IgD-negative memory B cell (primary cell): ENCODE data around the gene HEATR5B. TPM values are rescaled to one million over a fixed set of nuclear protein-coding genes. Genes with fewer than 3 reads are reported as not detected.

ENCODE experiments used
- H3K27ac Mint-ChIP-seq, 3 donors: one replicate each; pipeline ENCODE4 v1.8.0; 2020 to 2022; ENCODE audit warnings: mild to moderate bottlenecking in 3 of 3, mixed read lengths in 3 of 3, moderate library complexity in 1 of 3
- H3K27me3 Mint-ChIP-seq: one replicate; pipeline ENCODE4 v1.8.0; 2021; ENCODE audit warnings: mixed read lengths
- H3K36me3 Mint-ChIP-seq: one replicate; pipeline ENCODE4 v1.8.0; 2020; ENCODE audit warnings: mild to moderate bottlenecking, mixed read lengths
- H3K4me1 Mint-ChIP-seq, 3 donors: one replicate each; pipeline ENCODE4 v1.8.0; 2020 to 2022; ENCODE audit warnings: mixed read lengths in 3 of 3, mild to moderate bottlenecking in 1 of 3
- H3K4me3 Mint-ChIP-seq, 4 donors: one replicate each; pipeline ENCODE4 v1.8.0; 2020 to 2022; ENCODE audit warnings: mild to moderate bottlenecking in 4 of 4, mixed read lengths in 4 of 4, moderate library complexity in 3 of 4
- H3K9me3 Mint-ChIP-seq, 3 donors: one replicate each; pipeline ENCODE4 v1.8.0; 2020 to 2021; ENCODE audit warnings: mixed read lengths in 3 of 3, mild to moderate bottlenecking in 1 of 3
- polyA plus RNA-seq: library from polyadenylated mRNA; unstranded; fragments of 300-500 nt; fragmentation: Illumina TruSeq; gene quantifications from one replicate; pipeline ENCODE4 v1.2.3, GENCODE V29; 2021

The HEATR5B gene
- polyA plus RNA-seq, result 11.0 TPM

DNA sequence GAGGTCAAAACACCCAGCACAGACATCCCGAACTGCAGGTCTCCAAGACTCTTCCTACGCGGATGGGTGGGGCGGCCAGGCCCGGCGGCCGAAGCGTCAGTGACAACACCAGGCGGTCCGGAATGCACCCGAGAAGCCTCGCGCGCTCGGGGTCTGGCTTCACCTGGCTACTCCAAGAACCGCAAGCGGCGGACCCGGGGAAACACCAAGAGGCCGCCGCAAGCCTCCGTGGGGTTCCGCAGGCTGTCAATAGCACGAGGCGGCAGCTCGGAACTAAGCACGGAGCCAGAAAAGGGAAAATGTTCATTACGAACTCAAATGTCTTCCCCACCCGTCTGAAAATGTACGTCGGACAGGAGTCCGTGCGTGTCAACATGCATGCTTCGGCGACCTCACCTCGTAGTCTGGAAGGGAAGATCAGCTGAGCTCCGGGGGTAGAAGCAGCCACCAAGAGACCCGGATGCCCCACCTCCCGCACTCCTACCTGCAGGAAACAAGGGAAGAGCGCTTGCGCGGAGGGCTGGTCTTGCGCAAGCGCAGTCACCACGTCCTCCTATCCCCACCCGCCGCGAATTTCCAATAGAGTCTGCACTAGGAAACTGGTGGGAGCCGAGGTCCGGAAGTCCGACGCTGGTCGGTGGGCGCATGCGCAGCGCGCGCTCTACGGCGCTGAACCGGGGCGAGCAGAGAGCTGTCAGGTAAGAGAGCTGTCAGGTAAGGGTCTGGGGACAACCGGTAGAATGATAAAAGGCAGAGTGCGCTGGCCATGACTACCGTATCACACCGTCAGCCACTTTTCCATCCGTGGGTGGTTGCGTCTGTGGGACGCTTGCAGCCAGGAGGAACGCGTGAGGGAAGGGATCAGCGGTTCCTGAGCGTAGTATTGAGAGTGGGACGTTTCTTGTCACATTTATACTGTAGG, at the start of gene HEATR5B, which contains the start of gene GPATCH11:
Gene HEATR5B (minus strand): TSS at position 500 of the 922 bp plus-strand sequence. CDS start 958 bp downstream, outside the sequence.
Gene GPATCH11 (plus strand): TSS at position 646 of the 922 bp plus-strand sequence. CDS start 3,864 bp downstream, outside the sequence.
- no peak within 1 kb of the TSS for H3K27ac Mint-ChIP-seq
- H3K4me1 Mint-ChIP-seq, result peaks cover 36 to 56% (median 47%) of the 10 kb centered on the region in 3 donors
- H3K4me3 Mint-ChIP-seq, result no peak within 1 kb of the TSS
- no peaks in the 10 kb centered on the region for H3K9me3 Mint-ChIP-seq
- H3K27me3 Mint-ChIP-seq, result no peaks in the 10 kb centered on the region
- H3K36me3 Mint-ChIP-seq, result peaks cover 12% of the 10 kb centered on the region

DNA sequence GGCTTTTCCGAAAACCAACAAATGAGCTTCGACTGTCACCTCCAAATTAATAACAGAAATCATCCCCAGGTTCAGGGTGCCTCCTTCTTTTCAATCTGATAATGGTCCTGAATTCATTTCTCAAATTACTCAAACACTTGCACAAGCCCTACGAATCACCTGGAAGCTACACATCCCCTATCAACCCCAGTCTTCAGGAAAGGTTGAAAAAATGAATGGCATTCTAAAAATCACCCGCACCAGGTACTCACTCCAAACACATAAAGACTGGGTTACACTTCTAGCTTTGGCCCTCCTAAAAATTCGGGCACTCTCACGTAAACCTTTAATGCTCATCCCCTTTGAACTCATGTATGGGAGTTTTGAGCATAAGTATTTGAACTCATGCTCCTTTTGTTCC, 48.7 kb upstream of the HEATR5B start:
- Mint-ChIP-seq H3K36me3 (peaks cover 28% of the 10 kb centered on the region), H3K27ac (no peak overlapping the region), H3K9me3 (no peaks in the 10 kb centered on the region), H3K4me3 (no peak overlapping the region), H3K27me3 (no peaks in the 10 kb centered on the region), H3K4me1 (peaks cover 0 to 3% (median 1%) of the 10 kb centered on the region in 3 donors)

GRCh38 chr2:37125416-37125815, 41.2 kb upstream of the HEATR5B start:
- Mint-ChIP-seq H3K27me3 (no peaks in the 10 kb centered on the region), H3K4me3 (no peak overlapping the region), H3K36me3 (peaks cover 17% of the 10 kb centered on the region), H3K27ac (no peak overlapping the region), H3K9me3 (no peaks in the 10 kb centered on the region), H3K4me1 (peaks cover 0 to 4% (median 0%) of the 10 kb centered on the region in 3 donors)

- Mint-ChIP-seq H3K27me3 (no peaks in the 10 kb centered on the region), H3K4me1 (no peaks in the 10 kb centered on the region), H3K27ac (no peak overlapping the region), H3K9me3 (no peaks in the 10 kb centered on the region), H3K4me3 (no peak overlapping the region), H3K36me3 (peaks cover 11% of the 10 kb centered on the region)
These were observed 35.0 kb upstream of the HEATR5B start for GRCh38 chr2:37119157-37119556.

DNA sequence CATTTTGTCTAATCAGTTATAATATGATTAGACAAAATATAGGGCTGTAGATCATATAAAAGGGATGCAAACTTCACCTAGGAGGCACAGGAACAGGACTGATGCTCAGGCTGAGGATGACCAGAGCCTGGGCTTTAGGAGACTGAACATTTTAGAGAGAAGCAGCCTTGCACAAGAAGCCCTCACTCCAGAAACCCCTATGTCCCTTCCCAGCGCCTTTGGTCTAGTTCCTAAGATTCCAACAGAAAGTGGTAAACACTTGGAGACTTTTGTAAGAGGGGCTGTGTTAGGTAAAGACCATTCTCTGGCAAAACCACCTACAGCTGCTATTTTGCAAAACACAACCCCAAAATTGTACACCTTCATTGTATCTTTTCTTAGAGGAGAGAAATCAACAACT, 33.4 kb upstream of the HEATR5B start:
- Mint-ChIP-seq H3K27ac (peak overlapping the region in 1 of 3 donors; percentile 74), H3K27me3 (no peaks in the 10 kb centered on the region), H3K4me1 (no peaks in the 10 kb centered on the region), H3K36me3 (peaks cover 11% of the 10 kb centered on the region), H3K9me3 (no peaks in the 10 kb centered on the region), H3K4me3 (no peak overlapping the region)

DNA sequence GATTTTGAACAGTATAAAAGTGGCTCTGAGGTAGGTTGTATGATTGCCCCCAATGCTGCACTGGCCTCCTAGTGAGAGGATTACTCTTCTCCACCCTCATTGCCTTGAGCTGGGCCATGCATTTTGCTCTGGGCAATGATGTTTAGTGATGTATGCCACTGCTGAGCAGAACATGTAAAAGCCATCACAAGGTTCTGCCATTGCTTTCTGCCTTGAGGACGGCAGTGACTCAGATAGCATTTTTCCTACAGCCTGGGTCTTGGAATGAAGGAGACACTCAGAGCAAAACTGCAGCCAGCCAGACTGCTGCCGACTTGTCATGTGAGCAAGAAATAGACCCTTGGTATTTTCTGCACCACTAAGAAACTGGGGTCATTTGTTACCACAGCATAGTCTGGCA, 27.8 kb upstream of the HEATR5B start:
- H3K9me3 Mint-ChIP-seq, result no peaks in the 10 kb centered on the region
- H3K27ac Mint-ChIP-seq, result no peak overlapping the region
- H3K4me3 Mint-ChIP-seq, result no peak overlapping the region
- peaks cover 7% of the 10 kb centered on the region for H3K36me3 Mint-ChIP-seq
- no peaks in the 10 kb centered on the region for H3K27me3 Mint-ChIP-seq
- H3K4me1 Mint-ChIP-seq, result no peaks in the 10 kb centered on the region

GRCh38 chr2:37110306-37111212, 26.4 kb upstream of the HEATR5B start:
- Mint-ChIP-seq H3K27ac (no peak overlapping the region), H3K4me1 (no peaks in the 10 kb centered on the region), H3K4me3 (no peak overlapping the region), H3K36me3 (peaks cover 8% of the 10 kb centered on the region), H3K27me3 (no peaks in the 10 kb centered on the region), H3K9me3 (no peaks in the 10 kb centered on the region)

- no peaks in the 10 kb centered on the region for H3K27me3 Mint-ChIP-seq
- no peaks in the 10 kb centered on the region for H3K9me3 Mint-ChIP-seq
- H3K4me3 Mint-ChIP-seq, result no peak overlapping the region
- peaks cover 8% of the 10 kb centered on the region for H3K36me3 Mint-ChIP-seq
- H3K27ac Mint-ChIP-seq, result no peak overlapping the region
- H3K4me1 Mint-ChIP-seq, result no peaks in the 10 kb centered on the region
These were observed 25.4 kb upstream of the HEATR5B start for GRCh38 chr2:37109523-37109922.

DNA sequence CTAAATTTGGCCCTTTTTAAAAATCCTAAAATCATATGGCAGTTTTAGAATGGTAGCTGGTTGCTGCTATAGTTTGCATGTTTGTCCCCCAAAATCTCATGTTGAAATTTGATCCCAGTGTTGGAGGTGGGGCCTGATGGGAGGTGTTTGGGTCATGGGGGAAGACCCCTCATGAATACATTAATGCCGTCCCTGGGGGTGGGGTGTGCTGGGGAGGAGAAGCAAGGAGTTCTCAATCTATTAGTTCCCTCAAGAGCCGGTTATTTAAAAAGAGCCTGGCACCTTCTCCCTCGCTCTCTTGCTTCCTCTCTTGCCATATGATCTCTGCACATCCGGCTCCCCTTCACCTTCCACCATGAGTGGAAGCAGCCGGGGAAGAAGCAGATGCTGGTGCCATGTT, 21.0 kb upstream of the HEATR5B start:
- peaks cover 12% of the 10 kb centered on the region for H3K36me3 Mint-ChIP-seq
- H3K9me3 Mint-ChIP-seq, result no peaks in the 10 kb centered on the region
- peaks cover 0 to 4% (median 0%) of the 10 kb centered on the region in 3 donors for H3K4me1 Mint-ChIP-seq
- peak overlapping the region in 1 of 3 donors; percentile 67 for H3K27ac Mint-ChIP-seq
- no peak overlapping the region for H3K4me3 Mint-ChIP-seq
- H3K27me3 Mint-ChIP-seq, result no peaks in the 10 kb centered on the region

DNA sequence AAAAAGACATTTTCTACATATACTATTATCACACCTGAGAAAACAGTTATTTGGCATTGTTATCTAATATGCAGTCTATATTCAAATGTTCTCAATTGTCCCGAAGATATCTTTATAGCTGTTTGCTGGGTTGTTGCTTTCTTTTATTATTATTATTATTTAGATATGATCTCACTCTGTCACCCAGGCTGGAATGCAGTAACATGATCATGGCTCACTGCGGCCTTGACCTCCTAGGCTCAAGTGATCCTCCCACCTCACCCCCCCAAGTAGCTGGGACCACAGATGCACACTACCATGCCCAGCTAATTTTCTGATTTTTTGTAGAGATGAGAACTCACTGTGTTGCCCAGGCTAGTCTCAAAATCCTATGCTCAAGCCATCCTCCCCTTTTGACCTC, 20.0 kb upstream of the HEATR5B start:
- Mint-ChIP-seq H3K36me3 (peaks cover 12% of the 10 kb centered on the region), H3K27ac (no peak overlapping the region), H3K4me3 (no peak overlapping the region), H3K27me3 (no peaks in the 10 kb centered on the region), H3K9me3 (no peaks in the 10 kb centered on the region), H3K4me1 (peaks cover 0 to 4% (median 0%) of the 10 kb centered on the region in 3 donors)

GRCh38 chr2:37102588-37102987, 18.4 kb upstream of the HEATR5B start:
- peaks cover 0 to 6% (median under 1%) of the 10 kb centered on the region in 3 donors for H3K4me1 Mint-ChIP-seq
- no peak overlapping the region for H3K4me3 Mint-ChIP-seq
- H3K9me3 Mint-ChIP-seq, result no peaks in the 10 kb centered on the region
- H3K27me3 Mint-ChIP-seq, result no peaks in the 10 kb centered on the region
- H3K36me3 Mint-ChIP-seq, result peaks cover 10% of the 10 kb centered on the region
- no peak overlapping the region for H3K27ac Mint-ChIP-seq

- Mint-ChIP-seq H3K27me3 (no peaks in the 10 kb centered on the region), H3K4me3 (peak overlapping the region in 1 of 4 donors; percentile 20), H3K4me1 (peaks cover 0 to 9% (median 6%) of the 10 kb centered on the region in 3 donors), H3K36me3 (peaks cover 5% of the 10 kb centered on the region), H3K9me3 (no peaks in the 10 kb centered on the region), H3K27ac (peak overlapping the region; percentile 6 to 15 (median 14))
These were observed 15.9 kb upstream of the HEATR5B start for GRCh38 chr2:37100054-37100453.

- Mint-ChIP-seq H3K36me3 (peaks cover 12% of the 10 kb centered on the region), H3K27ac (no peak overlapping the region), H3K4me1 (peaks cover 5 to 15% (median 11%) of the 10 kb centered on the region in 3 donors), H3K4me3 (no peak overlapping the region), H3K27me3 (no peaks in the 10 kb centered on the region), H3K9me3 (no peaks in the 10 kb centered on the region)
These were observed 14.4 kb upstream of the HEATR5B start for GRCh38 chr2:37098416-37099118.

GRCh38 chr2:37096568-37096967, 12.4 kb upstream of the HEATR5B start:
- Mint-ChIP-seq H3K27ac (peak overlapping the region; percentile 15 to 53 (median 49)), H3K27me3 (no peaks in the 10 kb centered on the region), H3K4me3 (no peak overlapping the region), H3K36me3 (peaks cover 18% of the 10 kb centered on the region), H3K9me3 (no peaks in the 10 kb centered on the region), H3K4me1 (peaks cover 18 to 26% (median 22%) of the 10 kb centered on the region in 3 donors)
